Measurements from ENCODE around the gene AHNAK2.
"Not testable (repeated sequence)": the region's sequence is repeated elsewhere in the genome, so short reads cannot be mapped to it uniquely, and the experiment has no call there.

AHNAK2 gene

DNA sequence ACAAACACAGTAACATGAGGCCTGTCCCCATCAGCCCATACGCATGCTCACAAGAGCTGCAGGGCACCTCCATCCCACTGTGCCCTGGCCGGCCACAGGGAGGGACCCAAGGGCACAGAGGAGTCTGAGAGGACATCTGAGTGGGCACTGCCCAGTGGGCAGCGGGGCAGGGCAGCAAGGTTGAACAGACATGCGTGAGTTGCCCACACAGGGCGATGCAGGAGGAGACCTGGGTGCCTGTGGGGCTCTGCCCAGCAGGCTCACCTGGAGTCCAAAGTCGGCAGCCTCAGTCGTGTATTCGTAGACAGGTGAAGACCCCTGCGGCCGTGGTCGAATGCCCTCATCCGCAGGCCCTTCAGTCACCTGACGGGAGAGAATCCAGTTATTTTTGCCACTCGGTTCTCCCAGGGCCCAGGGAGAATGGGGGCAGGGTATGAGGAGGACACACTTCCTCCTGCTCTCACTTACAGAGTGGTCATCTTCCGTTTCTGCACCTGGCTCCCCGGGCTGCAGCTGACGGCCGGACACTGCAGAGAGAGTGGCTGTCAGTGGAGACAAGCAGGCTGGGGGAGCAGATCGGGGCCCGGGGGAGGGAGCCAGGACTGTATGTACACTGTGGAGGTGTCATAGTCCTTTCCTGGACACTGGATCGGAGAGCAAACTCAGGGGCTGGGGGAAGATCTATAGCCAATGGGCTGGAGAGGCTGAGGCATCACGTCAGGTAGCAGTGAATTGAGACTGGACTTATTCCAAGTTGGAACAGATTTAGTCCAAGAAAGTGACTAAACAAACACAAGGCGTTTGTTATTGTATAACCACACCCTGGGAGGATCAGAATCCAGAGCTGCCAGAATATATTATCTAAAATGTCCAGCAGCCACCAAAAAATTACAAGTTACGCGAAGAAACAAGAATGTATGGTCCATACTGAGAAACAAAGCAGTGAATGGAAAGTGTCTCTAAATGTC lies 20.7 kb downstream of the AHNAK2 start:
- DNase-seq (ENCODE audit: low spot score in 2 of 2): no peak
- H3K4me3 Mint-ChIP-seq: no peak overlapping the region
- no peak overlapping the region for H3K27ac Mint-ChIP-seq
- H3K9me3 Mint-ChIP-seq: no peaks in the 10 kb centered on the region
- no peaks in the 10 kb centered on the region for H3K36me3 Mint-ChIP-seq
- ATAC-seq: no peak
- H3K4me1 Mint-ChIP-seq: no peaks in the 10 kb centered on the region

DNA sequence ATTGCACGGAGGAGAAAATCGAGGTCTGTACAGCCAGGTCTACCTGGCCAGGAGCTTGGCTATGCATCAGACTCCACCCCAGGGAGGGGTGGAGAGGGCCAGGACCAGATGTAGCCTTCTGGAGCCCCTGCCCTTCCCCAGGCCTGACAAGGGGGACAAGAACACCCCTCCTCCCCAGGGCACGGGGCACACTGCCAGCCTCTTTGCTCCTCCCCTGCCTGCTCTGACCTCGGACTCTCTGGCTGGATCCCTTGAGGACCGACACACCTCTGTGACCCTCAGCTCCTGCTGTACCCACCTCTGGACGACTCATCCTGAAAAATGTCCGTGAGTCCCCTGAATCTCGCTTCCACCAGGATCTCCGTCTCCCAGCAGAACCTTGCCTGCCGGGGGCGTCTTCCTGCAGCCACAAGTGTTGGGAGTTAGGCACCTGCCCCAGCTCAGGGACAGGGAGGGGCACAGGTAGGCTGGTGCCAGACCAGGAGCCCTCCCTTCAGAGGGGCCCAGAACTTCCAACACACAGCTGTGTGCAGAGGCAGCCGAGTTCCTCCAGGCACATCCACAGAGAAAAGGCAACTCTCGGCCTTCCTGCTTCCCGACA lies 21.8 kb downstream of the AHNAK2 start:
- Mint-ChIP-seq H3K36me3 (no peaks in the 10 kb centered on the region), H3K4me1 (no peaks in the 10 kb centered on the region), H3K4me3 (no peak overlapping the region), H3K27ac (no peak overlapping the region), H3K9me3 (no peaks in the 10 kb centered on the region)
- no peak for DNase-seq (ENCODE audit: low spot score in 2 of 2)
- no peak for ATAC-seq

DNA sequence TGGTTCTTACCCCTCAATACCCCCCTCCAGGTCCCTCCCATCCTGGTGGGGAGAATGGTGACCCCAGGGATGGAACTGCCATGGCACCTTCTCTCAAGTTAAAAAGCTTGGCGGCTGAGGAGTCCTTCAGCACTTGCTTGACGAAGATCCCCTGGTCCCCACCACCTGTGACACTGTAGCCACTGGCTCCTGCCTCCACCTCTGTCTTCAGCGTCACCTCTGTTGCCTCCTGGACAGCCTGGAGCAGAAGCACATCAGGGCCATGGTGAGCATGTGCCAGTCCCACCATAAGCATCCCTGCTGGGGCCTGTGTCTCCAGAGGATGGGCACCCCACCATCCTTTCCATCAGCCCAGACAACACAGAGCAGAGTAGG lies 22.8 kb downstream of the AHNAK2 start:
- H3K36me3 Mint-ChIP-seq: no peaks in the 10 kb centered on the region

GRCh38 chr14:104954746-104955395 lies 23.3 kb downstream of the AHNAK2 start:
- Mint-ChIP-seq H3K4me3 (no peak overlapping the region), H3K36me3 (no peaks in the 10 kb centered on the region), H3K4me1 (no peaks in the 10 kb centered on the region), H3K27ac (no peak overlapping the region), H3K9me3 (no peaks in the 10 kb centered on the region)
- ATAC-seq (no peak), DNase-seq (ENCODE audit: low spot score in 2 of 2) (no peak)

More for the DNA sequence above, 22.8 kb downstream of the AHNAK2 start:
- Mint-ChIP-seq H3K4me3 (no peak overlapping the region), H3K27ac (no peak overlapping the region), H3K4me1 (no peaks in the 10 kb centered on the region), H3K9me3 (no peaks in the 10 kb centered on the region)
- DNase-seq (ENCODE audit: low spot score in 2 of 2) (no peak), ATAC-seq (no peak)

GRCh38 chr14:104953896-104954656 lies 24.1 kb downstream of the AHNAK2 start:
- Mint-ChIP-seq H3K9me3 (no peaks in the 10 kb centered on the region), H3K27ac (no peak overlapping the region), H3K4me3 (no peak overlapping the region), H3K4me1 (no peaks in the 10 kb centered on the region), H3K36me3 (no peaks in the 10 kb centered on the region)
- ATAC-seq (no peak), DNase-seq (ENCODE audit: low spot score in 2 of 2) (no peak)

GRCh38 chr14:104953097-104953496 lies 25.1 kb downstream of the AHNAK2 start:
- no peak for ATAC-seq

DNA sequence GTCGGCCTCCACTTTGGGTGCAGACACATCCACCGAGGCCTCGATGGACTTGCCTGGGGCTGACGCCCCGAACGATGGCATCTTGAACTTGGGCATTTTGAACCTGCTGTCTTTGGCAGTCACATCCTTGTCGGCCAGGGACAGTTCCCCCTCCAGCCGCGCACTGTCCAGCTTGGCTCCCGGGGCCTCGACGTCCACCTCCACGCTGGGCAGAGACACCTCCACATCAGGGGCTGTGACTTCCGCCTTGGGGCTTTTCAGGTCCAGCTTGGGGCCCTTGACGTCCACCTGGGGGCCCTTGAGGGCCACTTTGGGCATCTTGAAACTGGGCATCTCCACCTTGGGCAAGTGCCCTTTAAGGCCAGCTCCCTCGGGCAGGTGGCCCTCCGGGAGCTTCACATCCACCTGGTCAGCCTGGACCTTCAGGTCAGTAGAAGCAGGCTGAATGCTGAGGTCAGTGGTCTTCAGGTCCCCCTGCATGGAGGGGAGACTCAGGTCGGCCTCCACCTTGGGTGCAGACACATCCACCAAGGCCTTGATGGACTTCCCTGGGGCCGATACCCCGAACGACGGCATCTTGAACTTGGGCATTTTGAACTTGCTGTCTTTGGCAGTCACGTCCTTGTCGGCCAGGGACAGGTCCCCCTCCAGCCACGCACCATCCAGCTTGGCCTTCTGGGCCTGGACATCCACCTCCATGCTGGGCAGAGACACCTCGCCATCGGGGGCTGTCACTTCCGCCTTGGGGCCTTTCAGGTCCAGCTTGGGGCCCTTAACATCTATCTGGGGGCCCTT lies 26.1 kb downstream of the AHNAK2 start:
- not testable (repeated sequence) for H3K27ac Mint-ChIP-seq; H3K36me3 Mint-ChIP-seq; H3K9me3 Mint-ChIP-seq; H3K4me1 Mint-ChIP-seq; DNase-seq (ENCODE audit: low spot score in 2 of 2); ATAC-seq; H3K4me3 Mint-ChIP-seq

More at GRCh38 chr14:104953097-104953496, 25.1 kb downstream of the AHNAK2 start:
- Mint-ChIP-seq H3K9me3 (no peaks in the 10 kb centered on the region), H3K27ac (no peak overlapping the region), H3K4me1 (no peaks in the 10 kb centered on the region), H3K36me3 (no peaks in the 10 kb centered on the region), H3K4me3 (no peak overlapping the region)
- DNase-seq (ENCODE audit: low spot score in 2 of 2): no peak

DNA sequence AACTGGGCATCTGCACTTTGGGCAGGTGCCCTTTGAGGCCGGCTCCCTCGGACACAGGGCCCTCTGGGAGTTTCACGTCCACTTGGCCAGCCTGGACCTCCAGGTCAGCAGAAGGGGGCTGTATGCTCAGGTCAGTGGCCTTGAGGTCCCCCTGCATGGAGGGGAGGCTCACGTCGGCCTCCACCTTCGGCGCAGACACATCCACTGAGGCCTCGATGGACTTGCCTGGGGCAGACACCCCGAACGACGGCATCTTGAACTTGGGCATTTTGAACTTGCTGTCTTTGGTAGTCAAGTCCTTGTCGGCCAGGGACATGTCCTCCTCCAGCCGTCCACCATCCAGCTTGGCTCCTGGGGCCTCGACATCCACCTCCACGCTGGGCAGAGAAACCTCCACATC lies 27.5 kb downstream of the AHNAK2 start:
- not testable (repeated sequence) for H3K36me3 Mint-ChIP-seq; ATAC-seq; H3K4me1 Mint-ChIP-seq; DNase-seq (ENCODE audit: low spot score in 2 of 2); H3K9me3 Mint-ChIP-seq; H3K4me3 Mint-ChIP-seq; H3K27ac Mint-ChIP-seq

- DNase-seq (ENCODE audit: low spot score in 2 of 2) (no peak), ATAC-seq (no peak)
- Mint-ChIP-seq H3K9me3 (no peaks in the 10 kb centered on the region), H3K4me1 (no peaks in the 10 kb centered on the region), H3K27ac (no peak overlapping the region), H3K4me3 (no peak overlapping the region), H3K36me3 (no peaks in the 10 kb centered on the region)
These were observed 28.2 kb downstream of the AHNAK2 start for GRCh38 chr14:104950021-104950420.

GRCh38 chr14:104949406-104949955 lies 28.7 kb downstream of the AHNAK2 start:
- not testable (repeated sequence) for H3K4me1 Mint-ChIP-seq; H3K9me3 Mint-ChIP-seq; ATAC-seq; H3K27ac Mint-ChIP-seq; H3K4me3 Mint-ChIP-seq; H3K36me3 Mint-ChIP-seq; DNase-seq (ENCODE audit: low spot score in 2 of 2)

DNA sequence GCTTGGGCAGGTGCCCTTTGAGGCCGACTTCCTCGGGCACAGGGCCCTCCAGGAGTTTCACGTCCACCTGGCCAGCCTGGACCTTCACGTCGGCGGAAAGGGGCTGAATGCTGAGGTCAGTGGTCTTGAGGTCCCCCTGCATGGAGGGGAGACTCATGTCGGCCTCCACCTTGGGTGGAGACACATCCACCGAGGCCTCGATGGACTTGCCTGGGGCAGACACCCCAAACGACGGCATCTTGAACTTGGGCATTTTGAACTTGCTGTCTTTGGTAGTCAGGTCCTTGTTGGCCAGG lies 29.5 kb downstream of the AHNAK2 start:
- Mint-ChIP-seq H3K27ac (no peak overlapping the region), H3K9me3 (no peaks in the 10 kb centered on the region), H3K36me3 (no peaks in the 10 kb centered on the region), H3K4me1 (no peaks in the 10 kb centered on the region), H3K4me3 (no peak overlapping the region)
- ATAC-seq (no peak), DNase-seq (ENCODE audit: low spot score in 2 of 2) (no peak)

DNA sequence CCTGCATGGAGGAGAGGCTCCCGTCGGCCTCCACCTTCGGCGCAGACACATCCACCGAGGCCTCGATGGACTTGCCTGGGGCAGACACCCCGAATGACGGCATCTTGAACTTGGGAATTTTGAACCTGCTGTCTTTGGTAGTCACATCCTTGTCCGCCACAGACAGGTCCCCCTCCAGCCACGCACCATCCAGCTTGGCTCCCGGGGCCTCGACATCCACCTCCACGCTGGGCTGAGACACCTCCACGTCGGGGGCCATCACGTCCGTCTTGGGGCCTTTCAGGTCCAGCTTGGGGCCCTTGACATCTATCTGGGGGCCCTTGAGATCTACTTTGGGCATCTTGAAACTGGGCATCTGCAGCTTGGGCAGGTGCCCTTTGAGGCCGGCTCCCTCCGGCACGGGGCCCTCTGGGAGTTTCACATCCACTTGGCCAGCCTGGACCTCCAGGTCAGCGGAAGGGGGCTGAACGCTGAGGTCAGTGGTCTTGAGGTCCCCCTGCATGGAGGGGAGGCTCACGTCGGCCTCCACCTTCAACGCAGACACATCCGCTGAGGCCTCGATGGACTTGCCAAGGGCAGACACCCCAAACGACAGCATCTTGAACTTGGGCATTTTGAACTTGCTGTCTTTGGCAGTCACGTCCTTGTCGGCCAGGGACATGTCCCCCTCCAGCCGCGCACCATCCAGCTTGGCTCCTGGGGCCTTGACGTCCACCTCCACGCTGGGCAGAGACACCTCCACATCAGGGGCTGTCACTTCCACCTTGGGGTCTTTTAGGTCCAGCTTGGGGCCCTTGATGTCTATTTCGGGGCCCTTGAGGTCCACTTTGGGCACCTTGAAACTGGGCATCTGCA lies 30.1 kb downstream of the AHNAK2 start:
- H3K4me1 Mint-ChIP-seq; DNase-seq (ENCODE audit: low spot score in 2 of 2); ATAC-seq; H3K4me3 Mint-ChIP-seq; H3K36me3 Mint-ChIP-seq; H3K27ac Mint-ChIP-seq; H3K9me3 Mint-ChIP-seq: not testable (repeated sequence)

- not testable (repeated sequence) for H3K4me3 Mint-ChIP-seq; H3K4me1 Mint-ChIP-seq; DNase-seq (ENCODE audit: low spot score in 2 of 2); H3K27ac Mint-ChIP-seq; H3K36me3 Mint-ChIP-seq; H3K9me3 Mint-ChIP-seq; ATAC-seq
These were observed 31.0 kb downstream of the AHNAK2 start for GRCh38 chr14:104947201-104947600.
